RWPE1 (cell line): ENCODE measurements around the gene CELF1.
"Not testable (repeated sequence)": the region's sequence is repeated elsewhere in the genome, so short reads cannot be mapped to it uniquely, and the experiment has no call there.

ENCODE experiments used
- CTCF ChIA-PET: fragments of 350-600 bp; sonication (Branson Sonifier 250); formaldehyde crosslinking; extraction: SDS; loops from one replicate; lab custom pipeline; 2021; lab: Yijun Ruan, JAX
- POLR2A ChIA-PET: fragments of 400-600 bp; formaldehyde crosslinking; extraction: SDS; loops from one replicate; lab custom pipeline; 2020; ENCODE audit warnings: antibody characterized with exemption; ENCODE audit not compliant: low non-redundant PET; lab: Yijun Ruan, JAX
- DNase-seq: peaks from one replicate; pipeline ENCODE4 v3.0.0; 2012; ENCODE audit warnings: low spot score
- H3K27ac ChIP-seq: fragments of 450-650 bp; 2 replicates; pipeline ENCODE4 v1.5.1; 2017
- TF ChIP-seq, protein P1 (sequence below): fragments of 450-650 bp; conservative IDR thresholded peaks from 2 replicates; pipeline ENCODE4 v1.5.1; 2017; ENCODE audit warnings: low read depth, mild to moderate bottlenecking

CELF1 gene

DNA sequence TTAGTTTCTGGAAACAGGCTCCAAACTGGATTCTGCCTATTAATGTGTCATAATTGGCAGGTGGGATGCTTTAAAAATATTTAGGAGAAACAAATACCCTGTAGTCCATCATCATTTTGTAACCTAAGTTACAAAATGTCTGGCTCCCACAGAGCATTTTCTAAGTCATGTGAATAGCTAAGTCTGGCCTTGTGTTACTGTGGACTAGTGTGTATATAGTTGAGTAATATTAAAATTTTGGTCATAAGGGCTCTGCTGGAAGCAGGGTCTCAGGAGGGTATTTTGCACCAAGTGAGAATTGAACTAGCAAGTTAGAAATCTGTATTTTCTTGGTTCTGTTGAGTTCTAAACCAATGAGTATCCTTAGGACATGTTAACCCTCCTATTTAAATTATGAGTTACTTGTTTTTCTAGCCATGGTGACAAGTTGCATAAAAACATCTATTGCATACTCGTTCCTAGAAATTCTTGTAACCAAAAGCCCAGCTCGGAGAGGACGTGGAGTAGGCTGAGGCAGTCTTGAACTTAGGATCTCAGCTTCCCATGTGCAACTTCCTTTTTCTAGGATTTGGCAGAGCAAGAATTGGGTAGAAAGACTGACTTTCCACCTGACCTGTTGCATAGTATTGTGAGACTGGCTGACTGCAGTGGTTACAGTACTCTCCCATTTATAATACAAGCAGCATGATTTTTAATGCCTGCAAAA, 17.9 kb upstream of the CELF1 start:
- TF ChIP-seq, protein P1, sequence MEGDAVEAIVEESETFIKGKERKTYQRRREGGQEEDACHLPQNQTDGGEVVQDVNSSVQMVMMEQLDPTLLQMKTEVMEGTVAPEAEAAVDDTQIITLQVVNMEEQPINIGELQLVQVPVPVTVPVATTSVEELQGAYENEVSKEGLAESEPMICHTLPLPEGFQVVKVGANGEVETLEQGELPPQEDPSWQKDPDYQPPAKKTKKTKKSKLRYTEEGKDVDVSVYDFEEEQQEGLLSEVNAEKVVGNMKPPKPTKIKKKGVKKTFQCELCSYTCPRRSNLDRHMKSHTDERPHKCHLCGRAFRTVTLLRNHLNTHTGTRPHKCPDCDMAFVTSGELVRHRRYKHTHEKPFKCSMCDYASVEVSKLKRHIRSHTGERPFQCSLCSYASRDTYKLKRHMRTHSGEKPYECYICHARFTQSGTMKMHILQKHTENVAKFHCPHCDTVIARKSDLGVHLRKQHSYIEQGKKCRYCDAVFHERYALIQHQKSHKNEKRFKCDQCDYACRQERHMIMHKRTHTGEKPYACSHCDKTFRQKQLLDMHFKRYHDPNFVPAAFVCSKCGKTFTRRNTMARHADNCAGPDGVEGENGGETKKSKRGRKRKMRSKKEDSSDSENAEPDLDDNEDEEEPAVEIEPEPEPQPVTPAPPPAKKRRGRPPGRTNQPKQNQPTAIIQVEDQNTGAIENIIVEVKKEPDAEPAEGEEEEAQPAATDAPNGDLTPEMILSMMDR: no peak
- no peak for DNase-seq
- H3K27ac ChIP-seq: no peak overlapping the region
- CTCF ChIA-PET: interaction anchor here (0.5 kb wide), 1 partner anchor 41 kb away, joined by 4 read pairs; no protein-coding TSS in a partner anchor
- POLR2A ChIA-PET: no interaction called here

DNA sequence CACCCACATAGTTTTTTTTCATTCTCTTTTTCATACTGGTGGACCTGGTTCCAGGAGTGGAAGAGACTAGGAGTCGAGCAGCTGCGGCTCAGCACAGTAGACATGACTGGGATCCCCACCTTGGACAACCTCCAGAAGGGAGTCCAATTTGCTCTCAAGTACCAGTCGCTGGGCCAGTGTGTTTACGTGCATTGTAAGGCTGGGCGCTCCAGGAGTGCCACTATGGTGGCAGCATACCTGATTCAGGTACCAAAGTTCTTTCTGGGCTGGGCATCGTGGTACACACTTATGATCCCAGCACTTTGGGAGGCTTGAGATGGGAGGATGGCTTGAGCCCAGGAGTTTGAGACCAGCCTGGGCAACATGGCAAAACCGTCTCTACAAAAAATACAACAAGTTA, 16.7 kb upstream of the CELF1 start:
- no peak overlapping the region for H3K27ac ChIP-seq
- ChIA-PET POLR2A (no interaction called here), CTCF (interaction anchor here (0.6 to 0.7 kb wide), 2 partner anchors 99 to 376 kb away, joined by 3 to 4 read pairs; no protein-coding TSS in a partner anchor)
- DNase-seq: no peak
- TF ChIP-seq, protein P1: no peak

DNA sequence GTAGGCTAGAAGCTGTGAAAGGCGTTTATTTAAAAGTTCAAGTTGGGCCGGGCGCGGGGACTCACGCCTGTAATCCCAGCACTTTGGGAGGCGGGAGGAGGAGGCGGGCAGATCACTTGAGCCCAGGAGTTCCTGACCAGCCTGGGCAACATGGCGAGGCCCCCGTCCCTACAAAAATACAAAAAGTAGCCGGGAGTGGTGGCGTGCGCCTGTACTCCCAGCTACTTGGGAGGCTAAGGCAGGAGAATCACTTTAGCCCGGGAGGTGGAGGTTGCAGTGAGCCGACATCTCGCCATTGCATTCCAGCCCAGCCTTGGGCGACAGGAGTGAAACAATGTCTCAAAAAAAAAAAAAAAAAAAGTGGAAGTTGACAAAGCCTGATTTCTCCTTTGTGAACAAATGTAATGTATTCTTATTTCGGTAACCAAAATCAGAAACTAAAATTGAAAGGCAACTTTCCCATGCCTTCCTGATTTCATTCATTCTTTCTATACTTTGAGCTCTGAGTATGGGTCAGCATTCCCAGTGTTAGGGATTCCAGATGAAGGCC, 13.3 kb upstream of the CELF1 start:
- CTCF ChIA-PET: interaction anchor here (0.7 to 1.2 kb wide), 2 partner anchors 14 to 63 kb away, joined by 4 to 8 read pairs; no protein-coding TSS in a partner anchor
- TF ChIP-seq, protein P1: no peak
- POLR2A ChIA-PET: no interaction called here
- peak overlapping the region; percentile 80 for H3K27ac ChIP-seq
- no peak for DNase-seq

DNA sequence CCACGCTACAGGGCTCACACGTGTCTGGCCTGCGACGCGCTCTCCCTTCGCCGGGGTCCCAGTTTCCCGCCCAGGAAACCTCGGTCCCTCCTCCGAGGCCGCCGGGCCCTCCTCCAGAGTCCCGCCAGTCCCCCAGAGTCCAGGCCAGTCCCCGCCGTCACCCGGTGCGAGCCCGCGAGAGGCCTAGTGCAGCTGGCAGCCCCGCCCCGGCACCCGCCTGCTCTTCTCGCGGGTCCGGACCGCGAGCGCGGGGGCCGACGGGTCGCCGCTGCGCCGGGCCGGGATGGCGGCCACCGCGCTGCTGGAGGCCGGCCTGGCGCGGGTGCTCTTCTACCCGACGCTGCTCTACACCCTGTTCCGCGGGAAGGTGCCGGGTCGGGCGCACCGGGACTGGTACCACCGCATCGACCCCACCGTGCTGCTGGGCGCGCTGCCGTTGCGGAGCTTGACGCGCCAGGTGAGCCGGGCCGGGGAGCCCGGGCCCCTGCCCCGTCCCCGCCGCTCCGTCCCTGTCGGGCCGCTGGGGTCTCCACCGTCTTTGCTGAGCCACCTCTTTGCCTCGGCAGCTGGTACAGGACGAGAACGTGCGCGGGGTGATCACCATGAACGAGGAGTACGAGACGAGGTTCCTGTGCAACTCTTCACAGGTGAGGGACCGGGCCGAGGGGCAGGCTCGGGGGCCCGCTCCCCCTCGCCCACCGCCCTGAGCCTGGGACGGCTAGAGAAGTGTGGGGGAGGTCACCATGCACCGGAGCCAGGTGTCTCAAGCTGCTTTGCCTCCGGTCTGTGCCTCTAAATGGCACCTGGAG, 12.6 kb upstream of the CELF1 start, which contains the start of gene PTPMT1:
Gene PTPMT1 (plus strand): TSS at position 260 of the 809 bp plus-strand sequence. CDS start 24 bp downstream, at position 284.
- DNase-seq: peak; percentile 57
- CTCF ChIA-PET: interaction anchor here (0.8 to 1.2 kb wide), 2 partner anchors 12 to 14 kb away, joined by 4 to 8 read pairs; partner anchors contain the start of gene CELF1
- POLR2A ChIA-PET: no interaction called here
- TF ChIP-seq, protein P1: no peak
- peak within 1 kb of the TSS; percentile 80 for H3K27ac ChIP-seq

DNA sequence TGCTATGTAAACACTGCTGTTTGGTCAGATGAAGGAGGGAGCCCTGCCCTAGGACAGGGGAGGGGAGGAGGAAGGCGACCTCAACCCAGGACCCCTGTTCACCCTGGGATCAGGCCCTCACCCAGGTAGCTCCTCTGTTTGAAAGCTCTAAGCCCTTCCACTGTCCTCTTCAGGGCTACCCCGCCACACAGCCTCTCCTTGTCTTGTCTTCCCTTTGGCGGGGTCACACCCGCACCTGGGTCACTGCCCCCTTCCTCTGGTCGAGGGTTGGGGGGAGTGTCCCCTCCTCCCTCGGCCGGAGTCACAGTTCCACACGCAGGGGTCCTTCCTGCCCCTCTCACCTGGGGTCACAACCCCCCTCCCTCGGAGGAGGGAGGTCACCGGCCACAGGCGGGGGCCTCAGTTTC, 12.0 kb upstream of the CELF1 start:
- TF ChIP-seq, protein P1: no peak
- H3K27ac ChIP-seq: peak overlapping the region; percentile 80
- POLR2A ChIA-PET: no interaction called here
- no peak for DNase-seq
- CTCF ChIA-PET: interaction anchor here (0.8 kb wide), 1 partner anchor 12 kb away, joined by 4 read pairs; the partner anchor contains the start of gene CELF1

DNA sequence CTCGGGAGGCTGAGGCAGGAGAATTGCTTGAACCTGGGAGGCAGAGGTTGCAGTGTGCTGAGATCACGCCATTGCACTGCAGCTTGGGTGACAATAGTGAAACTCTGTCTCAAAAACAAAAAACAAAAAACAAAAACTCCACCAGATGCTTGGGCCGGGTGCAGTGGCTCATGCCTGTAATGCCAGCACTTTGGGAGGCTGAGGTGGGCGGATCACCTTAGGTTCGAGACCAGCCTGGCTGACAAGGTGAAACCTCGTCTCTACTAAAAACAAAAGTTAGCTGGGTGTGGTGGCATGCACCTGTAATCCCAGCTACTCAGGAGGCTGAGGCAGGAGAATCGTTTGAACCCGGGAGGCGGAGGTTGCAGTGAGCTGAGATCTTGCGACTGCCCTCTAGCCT, 11.4 kb upstream of the CELF1 start:
- DNase-seq, POLR2A ChIA-PET: not testable (repeated sequence)
- CTCF ChIA-PET: interaction anchor here (0.8 kb wide), 1 partner anchor 11 kb away, joined by 4 read pairs; the partner anchor contains the start of gene CELF1
- H3K27ac ChIP-seq: peak overlapping the region; percentile 80

DNA sequence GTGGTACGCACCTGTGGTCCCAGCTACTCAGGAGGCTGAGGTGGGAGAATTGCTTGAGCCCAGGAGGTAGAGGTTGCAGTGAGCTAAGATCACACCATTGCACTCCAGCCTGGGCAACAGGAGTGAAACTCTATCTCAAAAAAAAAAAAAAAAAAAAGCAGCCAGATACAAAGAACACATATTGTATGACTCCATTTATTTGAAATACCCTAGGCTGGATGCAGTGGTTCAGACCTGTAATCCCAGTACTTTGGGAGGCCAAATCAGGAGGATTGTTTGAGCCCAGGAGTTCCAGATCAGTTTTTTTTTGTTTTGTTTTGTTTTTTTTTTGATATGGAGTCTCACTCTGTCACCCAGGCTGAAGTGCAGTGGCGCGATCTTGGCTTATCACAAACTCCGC, 9.5 kb upstream of the CELF1 start:
- DNase-seq, CTCF ChIA-PET: not testable (repeated sequence)
- POLR2A ChIA-PET: interaction anchor here (0.6 kb wide), 1 partner anchor 19 kb away, joined by 3 read pairs; no protein-coding TSS in a partner anchor
- peak overlapping the region; percentile 80; the same call in 1 of the 2 replicates for H3K27ac ChIP-seq
